ENCODE data around the gene HVCN1. TPM values are rescaled to one million over a fixed set of nuclear protein-coding genes. Genes with fewer than 3 reads are reported as not detected.

The HVCN1 gene
- total RNA-seq, 2 donors from 2014 or later: 0.66 to 1.3 TPM

- no peak for TF ChIP-seq CTCF (IDR thresholded peaks at IDR 0.05)
- no peak for TF ChIP-seq POLR2A (IDR thresholded peaks at IDR 0.05)
- Histone ChIP-seq H3K9me3 (no peaks in the 10 kb centered on the region), H3K4me3 (no peak overlapping the region), H3K27ac (no peak overlapping the region), H3K27me3 (no peaks in the 10 kb centered on the region), H3K36me3 (replicated peaks in 1 of 2; ENCODE audit: insufficient read depth in 1 of 2, low read depth in 2 of 2) (no peaks in the 10 kb centered on the region), H3K4me1 (no peaks in the 10 kb centered on the region)
- DNase-seq (no peak), ATAC-seq (no peak)
- intact Hi-C loops (cut with DNase I): no loop called here
- WGBS, 2 donors: 92 to 98% methylated on average over 5 of the region's 5 CpGs
These were observed 52.4 kb downstream of the HVCN1 start for GRCh38 chr12:110636516-110636915.

GRCh38 chr12:110635055-110635454 lies 53.9 kb downstream of the HVCN1 start:
- no peaks in the 10 kb centered on the region for H3K4me1 ChIP-seq
- H3K36me3 ChIP-seq (replicated peaks in 1 of 2; ENCODE audit: insufficient read depth in 1 of 2, low read depth in 2 of 2): no peaks in the 10 kb centered on the region
- TF ChIP-seq CTCF (IDR thresholded peaks at IDR 0.05) (no peak), POLR2A (IDR thresholded peaks at IDR 0.05) (no peak)
- no peak overlapping the region for H3K27ac ChIP-seq
- intact Hi-C loops (cut with DNase I): no loop called here
- H3K9me3 ChIP-seq: no peaks in the 10 kb centered on the region
- H3K4me3 ChIP-seq: no peak overlapping the region
- DNase-seq: no peak
- no peaks in the 10 kb centered on the region for H3K27me3 ChIP-seq
- no peak for ATAC-seq

- 71 to 86% methylated on average over 8 of the region's 8 CpGs for WGBS, 2 donors
- intact Hi-C loops (cut with DNase I): no loop called here
- no peak for ATAC-seq
These were observed 61.3 kb downstream of the HVCN1 start for GRCh38 chr12:110627500-110628195.

GRCh38 chr12:110622582-110622981 lies 66.3 kb downstream of the HVCN1 start:
- intact Hi-C loops (cut with DNase I): no loop called here
- H3K27ac ChIP-seq: no peak overlapping the region
- no peak for DNase-seq
- no peaks in the 10 kb centered on the region for H3K27me3 ChIP-seq
- H3K36me3 ChIP-seq (replicated peaks in 1 of 2; ENCODE audit: insufficient read depth in 1 of 2, low read depth in 2 of 2): no peaks in the 10 kb centered on the region
- no peak for ATAC-seq
- no peak for TF ChIP-seq CTCF (IDR thresholded peaks at IDR 0.05)
- TF ChIP-seq POLR2A (IDR thresholded peaks at IDR 0.05): no peak
- no peak overlapping the region for H3K4me3 ChIP-seq
- H3K4me1 ChIP-seq: no peaks in the 10 kb centered on the region
- H3K9me3 ChIP-seq: no peaks in the 10 kb centered on the region
- WGBS, 2 donors: 87 to 94% methylated on average over 3 of the region's 3 CpGs

More at GRCh38 chr12:110627500-110628195, 61.3 kb downstream of the HVCN1 start:
- H3K4me3 ChIP-seq: no peak overlapping the region
- no peak for DNase-seq
- H3K4me1 ChIP-seq: no peaks in the 10 kb centered on the region
- H3K9me3 ChIP-seq: no peaks in the 10 kb centered on the region
- no peak overlapping the region for H3K27ac ChIP-seq
- peaks cover 0 to 4% of the 10 kb centered on the region in 2 donors for H3K36me3 ChIP-seq (replicated peaks in 1 of 2; ENCODE audit: insufficient read depth in 1 of 2, low read depth in 2 of 2)
- TF ChIP-seq POLR2A (IDR thresholded peaks at IDR 0.05): no peak
- no peak for TF ChIP-seq CTCF (IDR thresholded peaks at IDR 0.05)
- H3K27me3 ChIP-seq: no peaks in the 10 kb centered on the region

GRCh38 chr12:110619534-110619953 lies 69.4 kb downstream of the HVCN1 start:
- no peaks in the 10 kb centered on the region for H3K27me3 ChIP-seq
- intact Hi-C loops (cut with DNase I): no loop called here
- H3K9me3 ChIP-seq: no peaks in the 10 kb centered on the region
- 78 to 81% methylated on average over 4 of the region's 4 CpGs for WGBS, 2 donors
- peaks cover 9% of the 10 kb centered on the region for H3K4me1 ChIP-seq
- no peak overlapping the region for H3K27ac ChIP-seq
- TF ChIP-seq POLR2A (IDR thresholded peaks at IDR 0.05) (no peak), CTCF (IDR thresholded peaks at IDR 0.05) (no peak)
- H3K4me3 ChIP-seq: no peak overlapping the region
- no peaks in the 10 kb centered on the region for H3K36me3 ChIP-seq (replicated peaks in 1 of 2; ENCODE audit: insufficient read depth in 1 of 2, low read depth in 2 of 2)
- no peak for ATAC-seq
- DNase-seq: no peak

Data from body of pancreas (tissue), 4 donors.